Measurements from ENCODE around the gene HFM1. TPM values are rescaled to one million over a fixed set of nuclear protein-coding genes. Genes with fewer than 3 reads are reported as not detected.

HFM1 gene
- total RNA-seq, 2 experiments from 2014 or later: 1.3 to 1.4 TPM

- H3K4me3 ChIP-seq (ENCODE audit: low read depth, low read length, poor library complexity, severe bottlenecking): no peak overlapping the region
- DNase-seq (ENCODE audit: low spot score): no peak
- ChIA-PET POLR2A (no interaction called here), CTCF (ENCODE audit: unreplicated experiment) (no interaction called here)
- H3K4me1 ChIP-seq (ENCODE audit: insufficient read depth, low read length, poor library complexity, severe bottlenecking): no peaks in the 10 kb centered on the region
- BruUV-seq (replicated peaks): no TSS peak
- H3K36me3 ChIP-seq (ENCODE audit: insufficient read depth, low read length): no peaks in the 10 kb centered on the region
- no peaks in the 10 kb centered on the region for H3K79me2 ChIP-seq (ENCODE audit: insufficient read depth, low read depth, low read length)
- no peak overlapping the region for H2AFZ ChIP-seq (ENCODE audit: low read length)
- H3K4me2 ChIP-seq (ENCODE audit: low read length): no peak overlapping the region
- intact Hi-C loops (cut with micrococcal nuclease; ENCODE audit: unreplicated experiment): no loop called here
- TF ChIP-seq CTCF (conservative IDR thresholded peaks at IDR 0.05; ENCODE audit: low read length): no peak
- no peak for TF ChIP-seq EZH2phosphoT487 (IDR thresholded peaks at IDR 0.05; ENCODE audit: borderline replicate concordance, low read depth, low read length)
- no peaks in the 10 kb centered on the region for H3K9me3 ChIP-seq (ENCODE audit: low read length)
- H3K27ac ChIP-seq (ENCODE audit: low read depth, low read length, poor library complexity, severe bottlenecking): no peak overlapping the region
- H4K20me1 ChIP-seq (ENCODE audit: insufficient read depth, low read length): no peaks in the 10 kb centered on the region
- H3K9me2 ChIP-seq (ENCODE audit: insufficient read depth, low read length): no peaks in the 10 kb centered on the region
These were observed 143.0 kb downstream of the HFM1 start for GRCh38 chr1:91261655-91262054.

DNA sequence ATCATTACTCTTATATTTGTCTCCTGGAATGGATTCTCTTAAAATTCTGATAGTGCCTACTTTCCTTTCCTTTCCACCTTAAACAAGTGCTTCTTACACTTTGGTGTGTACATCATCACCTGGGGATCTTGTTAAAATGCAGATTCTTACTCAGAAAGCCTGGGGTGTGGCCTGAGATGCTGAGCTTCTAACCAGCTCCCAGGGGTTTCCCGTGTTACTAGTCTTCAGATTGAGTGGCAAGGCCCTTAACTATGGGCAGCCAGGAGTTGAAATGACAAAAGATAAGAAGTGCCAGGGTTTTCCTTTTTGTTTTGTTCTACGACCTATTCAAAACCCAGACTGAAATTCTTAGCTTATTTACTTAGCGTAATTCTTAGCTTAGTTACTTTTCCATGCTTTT is 159.2 kb downstream of the HFM1 start:
- Histone ChIP-seq H3K4me3 (ENCODE audit: low read depth, low read length, poor library complexity, severe bottlenecking) (no peak overlapping the region), H4K20me1 (ENCODE audit: insufficient read depth, low read length) (no peaks in the 10 kb centered on the region), H3K9me3 (ENCODE audit: low read length) (no peaks in the 10 kb centered on the region), H3K27ac (ENCODE audit: low read depth, low read length, poor library complexity, severe bottlenecking) (no peak overlapping the region), H3K4me1 (ENCODE audit: insufficient read depth, low read length, poor library complexity, severe bottlenecking) (no peaks in the 10 kb centered on the region), H2AFZ (ENCODE audit: low read length) (no peak overlapping the region), H3K36me3 (ENCODE audit: insufficient read depth, low read length) (no peaks in the 10 kb centered on the region), H3K9me2 (ENCODE audit: insufficient read depth, low read length) (no peaks in the 10 kb centered on the region), H3K4me2 (ENCODE audit: low read length) (no peak overlapping the region), H3K79me2 (ENCODE audit: insufficient read depth, low read depth, low read length) (no peaks in the 10 kb centered on the region)
- BruUV-seq (replicated peaks): no TSS peak
- ChIA-PET POLR2A (interaction anchor here (0.7 kb wide), 1 partner anchor 553 kb away, joined by 3 read pairs; no protein-coding TSS in a partner anchor), CTCF (ENCODE audit: unreplicated experiment) (no interaction called here)
- intact Hi-C loops (cut with micrococcal nuclease; ENCODE audit: unreplicated experiment): no loop called here
- TF ChIP-seq EZH2phosphoT487 (IDR thresholded peaks at IDR 0.05; ENCODE audit: borderline replicate concordance, low read depth, low read length) (no peak), CTCF (conservative IDR thresholded peaks at IDR 0.05; ENCODE audit: low read length) (no peak)
- no peak for DNase-seq (ENCODE audit: low spot score)

- CTCF ChIA-PET (ENCODE audit: unreplicated experiment): no interaction called here
- Histone ChIP-seq H2AFZ (ENCODE audit: low read length) (no peak overlapping the region), H3K79me2 (ENCODE audit: insufficient read depth, low read depth, low read length) (no peaks in the 10 kb centered on the region), H4K20me1 (ENCODE audit: insufficient read depth, low read length) (no peaks in the 10 kb centered on the region), H3K9me3 (ENCODE audit: low read length) (no peaks in the 10 kb centered on the region), H3K27ac (ENCODE audit: low read depth, low read length, poor library complexity, severe bottlenecking) (no peak overlapping the region), H3K4me3 (ENCODE audit: low read depth, low read length, poor library complexity, severe bottlenecking) (no peak overlapping the region), H3K9me2 (ENCODE audit: insufficient read depth, low read length) (no peaks in the 10 kb centered on the region), H3K4me2 (ENCODE audit: low read length) (no peak overlapping the region), H3K36me3 (ENCODE audit: insufficient read depth, low read length) (no peaks in the 10 kb centered on the region), H3K4me1 (ENCODE audit: insufficient read depth, low read length, poor library complexity, severe bottlenecking) (no peaks in the 10 kb centered on the region)
- BruUV-seq (replicated peaks): no TSS peak
- intact Hi-C loops (cut with micrococcal nuclease; ENCODE audit: unreplicated experiment): no loop called here
- TF ChIP-seq CTCF (conservative IDR thresholded peaks at IDR 0.05; ENCODE audit: low read length) (no peak; the same call in 1 of the 2 replicates), EZH2phosphoT487 (IDR thresholded peaks at IDR 0.05; ENCODE audit: borderline replicate concordance, low read depth, low read length) (no peak)
- POLR2A ChIA-PET: interaction anchor here (0.7 kb wide), 1 partner anchor 553 kb away, joined by 3 read pairs; no protein-coding TSS in a partner anchor
- no peak for DNase-seq (ENCODE audit: low spot score)
These were observed 159.9 kb downstream of the HFM1 start for GRCh38 chr1:91244737-91245136.

Data from OCI-LY7 (cell line).